ENCODE measurements around the gene MOB3B.

Gene MOB3B

GRCh38 chr9:27561685-27562084 lies 32.1 kb upstream of the MOB3B start:
- peaks cover 11% of the 10 kb centered on the region for H3K36me3 Mint-ChIP-seq (ENCODE audit: insufficient read depth)
- no peak overlapping the region for H3K27ac Mint-ChIP-seq (ENCODE audit: low read depth)
- H3K4me3 Mint-ChIP-seq = no peak overlapping the region
- DNase-seq (ENCODE audit: low spot score in 2 of 2) (no peak), ATAC-seq (replicated peaks; ENCODE audit: extremely low read depth, poor library complexity, severe bottlenecking) (no peak)
- no peaks in the 10 kb centered on the region for H3K9me3 Mint-ChIP-seq
- H3K4me1 Mint-ChIP-seq = peaks cover 5% of the 10 kb centered on the region
- H3K27me3 Mint-ChIP-seq = no peaks in the 10 kb centered on the region

DNA sequence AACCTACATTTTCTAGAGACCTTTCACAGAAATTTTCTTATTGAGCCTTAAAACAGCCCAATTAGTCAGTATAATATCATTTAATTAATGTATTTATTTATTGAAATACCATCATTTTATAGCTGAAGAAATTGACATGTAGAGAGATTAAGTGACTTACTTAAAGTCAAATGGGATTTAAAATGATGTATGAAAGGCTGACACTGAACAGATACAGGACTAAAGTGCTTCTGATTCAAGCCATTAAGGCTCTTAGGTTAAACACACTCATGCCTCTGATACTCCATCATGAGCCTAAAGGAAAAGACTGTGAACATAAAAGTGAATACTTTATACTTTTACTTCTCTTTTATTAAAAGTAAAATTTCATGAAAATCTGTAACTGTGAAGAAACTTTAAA lies 30.8 kb upstream of the MOB3B start:
- ATAC-seq (replicated peaks; ENCODE audit: extremely low read depth, poor library complexity, severe bottlenecking) = no peak
- Mint-ChIP-seq H3K36me3 (ENCODE audit: insufficient read depth) (peaks cover 11% of the 10 kb centered on the region), H3K27ac (ENCODE audit: low read depth) (no peak overlapping the region), H3K9me3 (no peaks in the 10 kb centered on the region), H3K27me3 (no peaks in the 10 kb centered on the region), H3K4me3 (no peak overlapping the region), H3K4me1 (peaks cover 5% of the 10 kb centered on the region)
- no peak for DNase-seq (ENCODE audit: low spot score in 2 of 2)

DNA sequence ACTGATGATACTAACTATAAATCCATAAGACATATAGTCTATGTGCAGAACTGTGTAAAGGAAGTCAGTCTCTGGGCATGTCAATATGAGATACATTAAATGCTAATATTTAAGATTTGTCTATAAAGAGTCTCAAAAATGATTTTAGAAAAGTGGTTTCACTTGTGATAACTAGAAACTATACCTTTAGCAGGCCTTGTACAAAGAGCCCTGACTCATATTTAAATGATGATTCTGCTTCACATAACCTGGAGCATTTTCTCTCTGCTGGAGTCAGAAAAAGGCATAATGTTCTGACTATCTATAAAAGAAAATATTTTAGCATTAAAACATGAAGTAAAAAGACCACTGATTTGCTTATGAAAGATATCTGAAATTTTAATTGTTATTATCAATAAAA lies 28.7 kb upstream of the MOB3B start:
- Mint-ChIP-seq H3K27me3 (no peaks in the 10 kb centered on the region), H3K27ac (ENCODE audit: low read depth) (no peak overlapping the region), H3K4me3 (no peak overlapping the region), H3K4me1 (peaks cover 5% of the 10 kb centered on the region), H3K9me3 (no peaks in the 10 kb centered on the region), H3K36me3 (ENCODE audit: insufficient read depth) (peaks cover 16% of the 10 kb centered on the region)
- DNase-seq (ENCODE audit: low spot score in 2 of 2) (no peak), ATAC-seq (replicated peaks; ENCODE audit: extremely low read depth, poor library complexity, severe bottlenecking) (no peak)

GRCh38 chr9:27556470-27556869 lies 26.9 kb upstream of the MOB3B start:
- peaks cover under 1% of the 10 kb centered on the region for H3K4me1 Mint-ChIP-seq
- H3K27me3 Mint-ChIP-seq = no peaks in the 10 kb centered on the region
- H3K36me3 Mint-ChIP-seq (ENCODE audit: insufficient read depth) = peaks cover 22% of the 10 kb centered on the region
- DNase-seq (ENCODE audit: low spot score in 2 of 2) = no peak
- no peak overlapping the region for H3K4me3 Mint-ChIP-seq
- no peak overlapping the region for H3K27ac Mint-ChIP-seq (ENCODE audit: low read depth)
- no peaks in the 10 kb centered on the region for H3K9me3 Mint-ChIP-seq
- ATAC-seq (replicated peaks; ENCODE audit: extremely low read depth, poor library complexity, severe bottlenecking) = no peak

DNA sequence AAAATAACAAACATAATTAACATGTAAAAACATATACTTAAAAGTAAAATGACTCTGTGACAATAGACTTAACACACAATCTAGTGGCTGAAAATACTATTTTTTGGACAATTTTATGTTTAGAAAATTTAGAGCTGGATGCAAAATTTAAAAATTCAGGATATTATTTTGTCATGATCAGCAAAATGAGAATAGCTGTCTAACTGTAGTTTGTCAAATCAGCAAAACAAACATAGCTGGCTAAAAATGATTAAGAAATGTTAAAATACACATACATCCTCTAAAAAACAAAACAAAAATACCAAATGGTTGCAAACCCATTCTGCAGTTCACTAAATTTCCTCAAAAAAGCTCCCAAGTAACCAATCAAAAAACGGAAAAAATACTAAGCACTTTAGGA lies 25.1 kb upstream of the MOB3B start:
- Mint-ChIP-seq H3K36me3 (ENCODE audit: insufficient read depth) (peaks cover 21% of the 10 kb centered on the region), H3K4me1 (no peaks in the 10 kb centered on the region), H3K27me3 (no peaks in the 10 kb centered on the region), H3K27ac (ENCODE audit: low read depth) (no peak overlapping the region), H3K4me3 (no peak overlapping the region), H3K9me3 (no peaks in the 10 kb centered on the region)
- DNase-seq (ENCODE audit: low spot score in 2 of 2) (no peak), ATAC-seq (replicated peaks; ENCODE audit: extremely low read depth, poor library complexity, severe bottlenecking) (no peak)

GRCh38 chr9:27549196-27549755 lies 19.7 kb upstream of the MOB3B start:
- Mint-ChIP-seq H3K4me1 (no peaks in the 10 kb centered on the region), H3K36me3 (ENCODE audit: insufficient read depth) (peaks cover 24% of the 10 kb centered on the region), H3K4me3 (no peak overlapping the region), H3K27me3 (no peaks in the 10 kb centered on the region), H3K27ac (ENCODE audit: low read depth) (no peak overlapping the region), H3K9me3 (no peaks in the 10 kb centered on the region)
- ATAC-seq (replicated peaks; ENCODE audit: extremely low read depth, poor library complexity, severe bottlenecking) = no peak
- no peak for DNase-seq (ENCODE audit: low spot score in 2 of 2)

DNA sequence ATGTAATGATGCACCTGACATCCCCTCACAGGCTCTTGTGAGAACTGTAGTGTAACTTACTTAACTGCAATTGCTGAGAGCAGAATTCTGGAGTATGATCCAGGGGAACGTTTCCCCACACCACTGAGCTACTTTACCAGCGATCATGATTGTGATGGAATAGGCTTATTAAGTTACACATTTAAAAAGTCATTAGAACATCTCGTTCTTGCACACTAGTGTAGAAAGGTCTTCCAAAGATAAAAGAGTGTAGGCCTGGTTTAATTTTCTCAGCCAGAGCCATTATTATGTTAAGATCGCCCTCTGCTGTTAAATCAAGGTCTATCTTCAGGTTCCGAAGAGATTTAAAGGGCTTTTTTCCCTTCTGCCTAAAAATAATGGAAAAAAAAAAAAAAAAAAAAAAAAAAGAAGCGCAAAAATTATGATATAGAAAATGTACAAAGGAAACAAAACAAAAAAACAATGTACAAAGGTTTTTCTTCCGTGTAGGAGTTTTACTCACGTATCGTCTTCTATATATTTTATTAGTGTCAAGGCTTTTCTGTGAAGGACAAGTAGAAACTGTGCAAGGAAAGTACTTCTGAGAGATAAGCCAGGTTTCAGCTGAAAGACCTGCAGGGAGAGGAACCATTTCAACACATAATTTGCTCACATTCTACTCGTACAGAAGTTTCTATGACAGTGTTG lies 18.6 kb upstream of the MOB3B start:
- DNase-seq (ENCODE audit: low spot score in 2 of 2) (no peak), ATAC-seq (replicated peaks; ENCODE audit: extremely low read depth, poor library complexity, severe bottlenecking) (no peak)
- Mint-ChIP-seq H3K36me3 (ENCODE audit: insufficient read depth) (peaks cover 21% of the 10 kb centered on the region), H3K27ac (ENCODE audit: low read depth) (no peak overlapping the region), H3K9me3 (no peaks in the 10 kb centered on the region), H3K4me1 (no peaks in the 10 kb centered on the region), H3K4me3 (no peak overlapping the region), H3K27me3 (no peaks in the 10 kb centered on the region)

- Mint-ChIP-seq H3K9me3 (no peaks in the 10 kb centered on the region), H3K4me3 (no peak overlapping the region), H3K36me3 (ENCODE audit: insufficient read depth) (peaks cover 12% of the 10 kb centered on the region), H3K27ac (ENCODE audit: low read depth) (no peak overlapping the region), H3K27me3 (no peaks in the 10 kb centered on the region), H3K4me1 (no peaks in the 10 kb centered on the region)
- DNase-seq (ENCODE audit: low spot score in 2 of 2) (no peak), ATAC-seq (replicated peaks; ENCODE audit: extremely low read depth, poor library complexity, severe bottlenecking) (no peak)
Measured at GRCh38 chr9:27545471-27545870, 15.9 kb upstream of the MOB3B start.

GRCh38 chr9:27542508-27542907 lies 12.9 kb upstream of the MOB3B start:
- ATAC-seq (replicated peaks; ENCODE audit: extremely low read depth, poor library complexity, severe bottlenecking) = no peak
- Mint-ChIP-seq H3K4me3 (no peak overlapping the region), H3K4me1 (no peaks in the 10 kb centered on the region), H3K9me3 (no peaks in the 10 kb centered on the region), H3K36me3 (ENCODE audit: insufficient read depth) (peaks cover 10% of the 10 kb centered on the region), H3K27me3 (no peaks in the 10 kb centered on the region), H3K27ac (ENCODE audit: low read depth) (no peak overlapping the region)
- no peak for DNase-seq (ENCODE audit: low spot score in 2 of 2)

DNA sequence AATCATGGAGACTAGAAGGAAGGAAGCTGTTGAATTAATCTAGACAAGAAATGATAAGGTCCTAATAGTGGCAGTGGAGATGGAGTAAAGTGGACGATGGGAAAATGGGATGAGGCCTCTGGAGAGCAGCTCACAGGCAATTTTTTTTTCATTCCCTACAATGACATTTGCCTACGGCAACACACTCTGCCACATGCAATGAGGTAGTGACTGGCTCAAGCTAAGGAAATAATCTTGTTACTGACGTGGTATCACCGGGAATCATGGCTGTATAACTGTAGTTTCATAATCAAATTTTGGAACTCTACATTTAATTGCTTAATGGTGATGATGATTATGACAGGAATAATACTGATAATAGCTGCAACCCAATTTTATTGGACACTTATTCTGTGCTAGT lies 12.1 kb upstream of the MOB3B start:
- Mint-ChIP-seq H3K4me1 (no peaks in the 10 kb centered on the region), H3K36me3 (ENCODE audit: insufficient read depth) (peaks cover 7% of the 10 kb centered on the region), H3K4me3 (no peak overlapping the region), H3K9me3 (no peaks in the 10 kb centered on the region), H3K27me3 (no peaks in the 10 kb centered on the region), H3K27ac (ENCODE audit: low read depth) (no peak overlapping the region)
- DNase-seq (ENCODE audit: low spot score in 2 of 2) (no peak), ATAC-seq (replicated peaks; ENCODE audit: extremely low read depth, poor library complexity, severe bottlenecking) (no peak)

GRCh38 chr9:27540502-27540901 lies 10.9 kb upstream of the MOB3B start:
- H3K27me3 Mint-ChIP-seq = no peaks in the 10 kb centered on the region
- no peak for ATAC-seq (replicated peaks; ENCODE audit: extremely low read depth, poor library complexity, severe bottlenecking)
- no peaks in the 10 kb centered on the region for H3K9me3 Mint-ChIP-seq
- H3K27ac Mint-ChIP-seq (ENCODE audit: low read depth) = no peak overlapping the region
- no peak for DNase-seq (ENCODE audit: low spot score in 2 of 2)
- H3K36me3 Mint-ChIP-seq (ENCODE audit: insufficient read depth) = peaks cover 7% of the 10 kb centered on the region
- no peaks in the 10 kb centered on the region for H3K4me1 Mint-ChIP-seq
- H3K4me3 Mint-ChIP-seq = no peak overlapping the region

DNA sequence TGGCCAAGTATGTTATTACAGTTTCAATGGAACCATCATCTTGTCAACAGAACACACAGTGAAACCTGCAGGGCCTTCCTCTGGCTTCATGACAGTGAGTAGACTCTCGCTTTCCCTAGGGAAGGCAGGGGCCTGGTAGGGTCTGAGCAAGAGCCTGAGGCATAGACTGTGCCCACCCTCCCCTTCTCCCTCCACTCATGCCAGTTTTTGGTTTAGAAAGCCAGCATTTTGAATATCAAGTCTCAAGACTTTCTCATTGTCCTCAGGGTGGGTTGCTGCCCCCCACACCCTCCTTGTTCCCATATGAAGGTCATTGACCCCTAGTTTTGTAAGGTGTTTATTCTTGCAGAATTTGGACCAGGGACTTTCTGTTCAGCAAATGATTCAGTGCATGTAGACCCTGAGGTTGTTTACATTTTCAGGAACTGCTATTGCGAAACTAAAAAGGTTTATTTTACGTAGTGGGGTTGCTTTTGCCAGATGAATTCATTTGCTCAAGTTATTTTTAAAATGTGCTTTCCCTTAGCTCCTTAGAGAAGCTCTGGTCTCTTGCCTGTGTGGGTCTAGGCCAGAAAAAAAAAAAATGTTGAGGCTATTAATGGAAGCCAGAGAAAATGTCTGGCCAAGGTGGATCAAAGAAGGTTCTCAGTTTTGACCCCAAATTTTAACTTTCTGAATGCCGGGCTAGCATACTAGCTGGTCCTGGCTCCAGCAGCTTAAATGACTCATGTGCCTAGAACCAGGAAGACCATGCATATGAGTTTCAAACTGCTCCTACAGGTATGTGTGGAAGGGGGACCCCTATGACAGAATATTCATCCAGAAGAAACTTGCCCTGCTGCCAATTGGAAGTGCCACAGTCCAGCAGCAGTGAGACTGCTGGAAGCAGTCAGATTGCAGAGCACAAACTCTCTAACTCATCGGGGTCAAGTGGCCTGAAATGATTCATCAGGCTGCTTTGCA lies 10.1 kb upstream of the MOB3B start:
- no peaks in the 10 kb centered on the region for H3K9me3 Mint-ChIP-seq
- no peak for DNase-seq (ENCODE audit: low spot score in 2 of 2)
- H3K36me3 Mint-ChIP-seq (ENCODE audit: insufficient read depth) = peaks cover 7% of the 10 kb centered on the region
- H3K27me3 Mint-ChIP-seq = no peaks in the 10 kb centered on the region
- no peak overlapping the region for H3K27ac Mint-ChIP-seq (ENCODE audit: low read depth)
- H3K4me1 Mint-ChIP-seq = no peaks in the 10 kb centered on the region
- no peak overlapping the region for H3K4me3 Mint-ChIP-seq
- no peak for ATAC-seq (replicated peaks; ENCODE audit: extremely low read depth, poor library complexity, severe bottlenecking)

DNA sequence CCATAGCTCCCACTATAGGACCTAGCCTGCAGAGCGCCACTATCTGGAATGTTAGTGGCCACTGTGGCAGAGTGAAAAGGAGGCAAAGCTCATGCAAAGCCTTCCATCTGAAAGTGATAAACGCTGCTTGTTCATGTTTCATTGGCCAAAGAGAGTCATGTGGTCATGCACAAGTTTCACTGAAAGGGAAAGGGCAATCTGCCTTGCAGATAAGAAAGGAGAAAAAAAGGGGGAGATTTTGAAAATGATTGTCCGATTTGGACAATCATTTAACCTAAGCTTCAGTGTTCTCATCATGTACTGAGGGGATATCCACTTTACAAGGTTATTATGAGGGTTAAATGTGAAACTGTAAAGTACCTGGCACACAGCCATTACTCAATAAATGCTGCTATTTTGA lies 9.0 kb upstream of the MOB3B start:
- H3K36me3 Mint-ChIP-seq (ENCODE audit: insufficient read depth) = peaks cover 2% of the 10 kb centered on the region
- DNase-seq (ENCODE audit: low spot score in 2 of 2) (no peak), ATAC-seq (replicated peaks; ENCODE audit: extremely low read depth, poor library complexity, severe bottlenecking) (no peak)
- H3K27ac Mint-ChIP-seq (ENCODE audit: low read depth) = no peak overlapping the region
- no peaks in the 10 kb centered on the region for H3K9me3 Mint-ChIP-seq
- no peaks in the 10 kb centered on the region for H3K27me3 Mint-ChIP-seq
- no peaks in the 10 kb centered on the region for H3K4me1 Mint-ChIP-seq
- H3K4me3 Mint-ChIP-seq = no peak overlapping the region

Data from central memory CD8-positive, alpha-beta T cell (primary cell).